ENCODE data around the gene RASSF8.

DNA sequence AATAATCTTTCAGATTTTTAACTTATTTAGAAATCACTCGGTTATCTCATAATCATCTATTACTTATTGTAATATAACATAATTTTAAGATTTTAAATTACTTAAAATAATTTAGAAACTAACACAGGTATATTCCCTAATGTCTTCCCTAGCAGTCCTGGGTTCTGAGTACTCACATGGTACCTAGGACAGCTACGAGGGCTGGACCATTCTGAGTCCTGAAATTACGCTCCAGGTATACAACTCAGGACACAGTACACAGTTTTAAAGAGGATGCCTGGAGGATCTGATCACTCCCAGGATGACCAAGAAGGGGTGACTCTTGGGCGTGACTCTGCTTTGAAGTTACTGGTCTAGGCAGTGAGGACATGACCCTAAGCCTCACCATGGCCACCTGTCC is 9.1 kb upstream of the RASSF8 start:
- TF ChIP-seq, protein P1, sequence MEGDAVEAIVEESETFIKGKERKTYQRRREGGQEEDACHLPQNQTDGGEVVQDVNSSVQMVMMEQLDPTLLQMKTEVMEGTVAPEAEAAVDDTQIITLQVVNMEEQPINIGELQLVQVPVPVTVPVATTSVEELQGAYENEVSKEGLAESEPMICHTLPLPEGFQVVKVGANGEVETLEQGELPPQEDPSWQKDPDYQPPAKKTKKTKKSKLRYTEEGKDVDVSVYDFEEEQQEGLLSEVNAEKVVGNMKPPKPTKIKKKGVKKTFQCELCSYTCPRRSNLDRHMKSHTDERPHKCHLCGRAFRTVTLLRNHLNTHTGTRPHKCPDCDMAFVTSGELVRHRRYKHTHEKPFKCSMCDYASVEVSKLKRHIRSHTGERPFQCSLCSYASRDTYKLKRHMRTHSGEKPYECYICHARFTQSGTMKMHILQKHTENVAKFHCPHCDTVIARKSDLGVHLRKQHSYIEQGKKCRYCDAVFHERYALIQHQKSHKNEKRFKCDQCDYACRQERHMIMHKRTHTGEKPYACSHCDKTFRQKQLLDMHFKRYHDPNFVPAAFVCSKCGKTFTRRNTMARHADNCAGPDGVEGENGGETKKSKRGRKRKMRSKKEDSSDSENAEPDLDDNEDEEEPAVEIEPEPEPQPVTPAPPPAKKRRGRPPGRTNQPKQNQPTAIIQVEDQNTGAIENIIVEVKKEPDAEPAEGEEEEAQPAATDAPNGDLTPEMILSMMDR (IDR thresholded peaks at IDR 0.05) = no peak
- no peak for TF ChIP-seq POLR2AphosphoS5 (IDR thresholded peaks at IDR 0.05)
